ENCODE measurements around the gene NLN. TPM values are rescaled to one million over a fixed set of nuclear protein-coding genes. Genes with fewer than 3 reads are reported as not detected.

NLN gene
- total and polyA plus RNA-seq, 2 of the 13 experiments (the other 11 are each of a cell fraction or from before 2014, with no cell fraction given) = 11.9 to 36.7 TPM

- CTCF ChIA-PET (ENCODE audit: low intra/inter-chr PET ratio, low total read pairs) = no interaction called here
- POLR2A ChIA-PET = no interaction called here
- Histone ChIP-seq H3K36me3 (replicated peaks in 1 of 2; ENCODE audit: control insufficient read depth in 1 of 2, insufficient read depth in 2 of 2, low read length in 2 of 2) (peaks cover 10 to 25% of the 10 kb centered on the region in 2 experiments), H4K20me1 (ENCODE audit: insufficient read depth, low read length) (no peaks in the 10 kb centered on the region), H2AFZ (ENCODE audit: low read length) (no peak overlapping the region), H3K4me2 (ENCODE audit: low read depth, low read length) (no peak overlapping the region), H3K27ac (ENCODE audit: extremely low read length, insufficient read depth, low read length) (no peak overlapping the region), H3K79me2 (ENCODE audit: insufficient read depth, low read length) (no peaks in the 10 kb centered on the region), H3K9me3 (ENCODE audit: low read length) (no peaks in the 10 kb centered on the region), H3K27me3 (ENCODE audit: control insufficient read depth in 1 of 2, insufficient read depth in 2 of 2, low read length in 2 of 2) (no peaks in the 10 kb centered on the region), H3K4me3 (replicated peaks in 1 of 3; ENCODE audit: insufficient read depth in 1 of 3, low read depth in 2 of 3, low read length in 3 of 3) (no peak overlapping the region), H3K9ac (ENCODE audit: insufficient read depth, low read depth, low read length) (no peak overlapping the region), H3K4me1 (ENCODE audit: insufficient read depth, low read length) (no peaks in the 10 kb centered on the region)
- FAIRE-seq (no peak), DNase-seq (ENCODE audit: low spot score) (no peak), ATAC-seq (no peak)
- intact Hi-C loops (cut with micrococcal nuclease; ENCODE audit: unreplicated experiment) (no loop called here), in situ Hi-C loops (cut with HindIII; ENCODE audit: extremely low pct_ligation_motif_present, low pct_unique_long_range_greater_than_20kb) (no loop called here)
- no TSS peak for BruUV-seq (replicated peaks)
- 97% methylated on average over 6 of the region's 6 CpGs for WGBS (ENCODE audit: low lambda C conversion rate)
- no peak for TF ChIP-seq ZNF530 (CRISPR knock-in tag; IDR thresholded peaks at IDR 0.05; ENCODE audit: low read depth)
- TF ChIP-seq ZNF740 (CRISPR knock-in tag; IDR thresholded peaks at IDR 0.05) = no peak
- no peak for TF ChIP-seq NR2C2 (CRISPR knock-in tag; IDR thresholded peaks at IDR 0.05; ENCODE audit: borderline replicate concordance)
- TF ChIP-seq ZUFSP (CRISPR knock-in tag; IDR thresholded peaks at IDR 0.05; ENCODE audit: borderline replicate concordance) = no peak
- no peak for TF ChIP-seq KLF6 (CRISPR knock-in tag; IDR thresholded peaks at IDR 0.05)
- no peak for TF ChIP-seq NFIC (IDR thresholded peaks at IDR 0.05; ENCODE audit: low read length)
- no peak for TF ChIP-seq ZBTB43 (CRISPR knock-in tag; conservative IDR thresholded peaks at IDR 0.05)
- TF ChIP-seq ZNF800 (CRISPR knock-in tag; IDR thresholded peaks at IDR 0.05) = no peak
- no peak for TF ChIP-seq ZNF292 (CRISPR knock-in tag; IDR thresholded peaks at IDR 0.05; ENCODE audit: borderline replicate concordance, low read depth)
- no peak for TF ChIP-seq NFE2L1 (CRISPR knock-in tag; IDR thresholded peaks at IDR 0.05; ENCODE audit: borderline replicate concordance)
- no peak for TF ChIP-seq ZFAT (CRISPR knock-in tag; conservative IDR thresholded peaks at IDR 0.05)
- TF ChIP-seq HMGXB3 (CRISPR knock-in tag; IDR thresholded peaks at IDR 0.05; ENCODE audit: borderline replicate concordance) = no peak
- no peak for TF ChIP-seq SMARCE1 (IDR thresholded peaks at IDR 0.05; ENCODE audit: borderline replicate concordance)
- no peak for TF ChIP-seq YY1 (IDR thresholded peaks at IDR 0.05; ENCODE audit: insufficient read depth, insufficient replicate concordance, low read depth, low read length)
Measured at GRCh38 chr5:65790371-65791163, 68.6 kb downstream of the NLN start.

Measured in HepG2 (cell line).